ENCODE results near the gene SIAH2.

DNA sequence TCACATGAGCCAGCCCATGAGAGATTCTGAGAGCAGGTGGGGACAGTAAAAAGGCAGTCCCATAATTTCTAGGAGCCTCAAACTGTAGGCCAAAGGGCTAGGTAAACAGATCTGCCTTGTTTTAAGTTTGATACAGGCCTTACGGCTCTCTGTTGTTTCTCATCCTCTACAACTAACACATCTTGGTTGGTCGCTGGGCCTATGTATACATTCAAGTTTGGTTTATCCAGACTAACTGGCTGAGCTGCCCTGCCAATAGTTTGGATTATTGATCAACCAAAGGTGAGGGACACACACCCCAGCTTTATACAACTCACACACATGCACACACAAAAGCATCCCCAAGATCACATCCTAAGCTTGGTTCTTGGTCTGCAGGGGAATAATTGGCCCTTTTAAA, 3.0 kb downstream of the SIAH2 start:
- TF ChIP-seq, protein P1, sequence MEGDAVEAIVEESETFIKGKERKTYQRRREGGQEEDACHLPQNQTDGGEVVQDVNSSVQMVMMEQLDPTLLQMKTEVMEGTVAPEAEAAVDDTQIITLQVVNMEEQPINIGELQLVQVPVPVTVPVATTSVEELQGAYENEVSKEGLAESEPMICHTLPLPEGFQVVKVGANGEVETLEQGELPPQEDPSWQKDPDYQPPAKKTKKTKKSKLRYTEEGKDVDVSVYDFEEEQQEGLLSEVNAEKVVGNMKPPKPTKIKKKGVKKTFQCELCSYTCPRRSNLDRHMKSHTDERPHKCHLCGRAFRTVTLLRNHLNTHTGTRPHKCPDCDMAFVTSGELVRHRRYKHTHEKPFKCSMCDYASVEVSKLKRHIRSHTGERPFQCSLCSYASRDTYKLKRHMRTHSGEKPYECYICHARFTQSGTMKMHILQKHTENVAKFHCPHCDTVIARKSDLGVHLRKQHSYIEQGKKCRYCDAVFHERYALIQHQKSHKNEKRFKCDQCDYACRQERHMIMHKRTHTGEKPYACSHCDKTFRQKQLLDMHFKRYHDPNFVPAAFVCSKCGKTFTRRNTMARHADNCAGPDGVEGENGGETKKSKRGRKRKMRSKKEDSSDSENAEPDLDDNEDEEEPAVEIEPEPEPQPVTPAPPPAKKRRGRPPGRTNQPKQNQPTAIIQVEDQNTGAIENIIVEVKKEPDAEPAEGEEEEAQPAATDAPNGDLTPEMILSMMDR (conservative IDR thresholded peaks at IDR 0.05 in 1 of 2, IDR thresholded peaks at IDR 0.05 in 1 of 2; ENCODE audit: extremely low read depth in 1 of 2, insufficient read depth in 1 of 2, low read depth in 1 of 2, low read length in 2 of 2) = no peak
- TF ChIP-seq EZH2 (IDR thresholded peaks at IDR 0.05; ENCODE audit: borderline replicate concordance, low read length) = no peak

Measured in mammary epithelial cell (primary cell).